ENCODE results near the gene BRD9.

DNA sequence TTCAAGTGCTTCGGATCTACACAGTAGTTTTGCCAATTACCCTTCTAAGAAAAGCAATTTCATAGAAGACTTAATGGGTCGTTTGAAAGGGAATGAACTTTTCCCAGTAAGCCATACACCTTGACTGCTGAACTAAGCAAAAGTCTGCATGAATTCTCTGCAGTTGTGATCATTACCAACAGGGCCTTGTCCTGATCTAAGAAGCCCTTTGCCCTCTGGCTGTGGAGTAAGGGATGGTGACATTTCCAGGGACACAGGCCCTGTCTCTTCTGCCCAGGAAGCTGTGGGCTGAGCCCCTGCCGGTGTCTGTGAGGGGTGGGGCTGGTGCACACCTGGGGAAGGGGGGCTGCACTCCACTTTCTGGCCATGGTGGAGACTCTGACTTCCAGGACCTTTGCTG, 72.4 kb downstream of the BRD9 start:
- no peak for TF ChIP-seq ZNF24 (IDR thresholded peaks at IDR 0.05)
- TF ChIP-seq SALL1 (CRISPR knock-in tag; IDR thresholded peaks at IDR 0.05) = no peak

Data from HepG2 (cell line).